Loucy (cell line): ENCODE measurements around the gene RUNX1.

ENCODE experiments used
- H2AFZ ChIP-seq: fragments of 200-600 bp; sonication (generic); 2 replicates; pipeline ENCODE4 v1.6.0; 2016; ENCODE audit warnings: antibody characterized with exemption, mild to moderate bottlenecking, low read length, moderate library complexity
- H3F3A ChIP-seq: fragments of 200-600 bp; 2 replicates; pipeline ENCODE4 v1.6.0; 2016; ENCODE audit warnings: antibody characterized with exemption, low read depth, mild to moderate bottlenecking
- H3K27me3 ChIP-seq: fragments of 200-600 bp; sonication (generic); 2 replicates; pipeline ENCODE4 v1.6.1; 2014; ENCODE audit warnings: low read length, mild to moderate bottlenecking; ENCODE audit not compliant: insufficient read depth, poor library complexity, severe bottlenecking
- H3K36me3 ChIP-seq: fragments of 200-600 bp; sonication (generic); 2 replicates; pipeline ENCODE4 v1.6.1; 2016; ENCODE audit warnings: low read length; ENCODE audit not compliant: insufficient read depth
- H3K4me1 ChIP-seq: fragments of 200-600 bp; sonication (generic); 2 replicates; pipeline ENCODE4 v1.5.1; 2014; ENCODE audit warnings: low read length, mild to moderate bottlenecking; ENCODE audit not compliant: insufficient read depth, poor library complexity, severe bottlenecking
- H3K4me2 ChIP-seq: fragments of 200-600 bp; sonication (generic); 2 replicates; pipeline ENCODE4 v1.6.0; 2014; ENCODE audit warnings: antibody characterized with exemption, low read length, low read depth, mild to moderate bottlenecking; ENCODE audit not compliant: poor library complexity, severe bottlenecking
- H3K4me3 ChIP-seq: fragments of 200-600 bp; sonication (generic); 2 replicates; pipeline ENCODE4 v1.5.1; 2014; ENCODE audit warnings: low read length, mild to moderate bottlenecking, mixed read lengths; ENCODE audit not compliant: poor library complexity, severe bottlenecking
- H3K79me2 ChIP-seq: fragments of 200-600 bp; sonication (generic); 2 replicates; pipeline ENCODE4 v1.6.1; 2014; ENCODE audit warnings: low read length; ENCODE audit not compliant: insufficient read depth
- H3K9ac ChIP-seq: fragments of 200-600 bp; sonication (generic); 2 replicates; pipeline ENCODE4 v1.6.0; 2014; ENCODE audit warnings: mild to moderate bottlenecking, low read depth, low read length, moderate library complexity; ENCODE audit not compliant: poor library complexity, severe bottlenecking
- H3K9me2 ChIP-seq: fragments of 200-600 bp; sonication (generic); replicated peaks from 2 replicates; pipeline ENCODE4 v1.6.1; 2016; ENCODE audit warnings: low read depth, low read length, mixed read lengths
- H3K9me3 ChIP-seq: fragments of 200-600 bp; sonication (generic); 2 replicates; pipeline ENCODE4 v1.6.1; 2014; ENCODE audit warnings: mild to moderate bottlenecking, antibody characterized with exemption, low read length, low read depth; ENCODE audit not compliant: insufficient read depth
- H4K20me1 ChIP-seq: fragments of 200-600 bp; sonication (generic); 2 replicates; pipeline ENCODE4 v1.6.0; 2014; ENCODE audit warnings: antibody characterized with exemption, low read length, mild to moderate bottlenecking; ENCODE audit not compliant: insufficient read depth, poor library complexity, severe bottlenecking
- EZH2phosphoT487 ChIP-seq: fragments of 200-600 bp; IDR thresholded peaks from 2 replicates; pipeline ENCODE4 v1.6.1; 2018; ENCODE audit warnings: antibody characterized with exemption, mild to moderate bottlenecking, moderate library complexity, borderline replicate concordance
- TF ChIP-seq, protein P1 (sequence below): fragments of 200-600 bp; sonication (generic); conservative IDR thresholded peaks from 2 replicates; pipeline ENCODE4 v1.5.1; 2014; ENCODE audit warnings: mild to moderate bottlenecking, antibody characterized with exemption, low read length

RUNX1 gene

GRCh38 chr21:34814529-34814951 is 234.6 kb downstream of the RUNX1 start:
- Histone ChIP-seq H2AFZ (no peak overlapping the region), H3K79me2 (peaks cover 15% of the 10 kb centered on the region; the same call in 1 of the 2 replicates), H3K36me3 (peaks cover 100% of the 10 kb centered on the region), H3F3A (no peaks in the 10 kb centered on the region), H4K20me1 (peaks cover 48% of the 10 kb centered on the region), H3K9ac (no peak overlapping the region), H3K4me1 (no peaks in the 10 kb centered on the region), H3K9me3 (no peaks in the 10 kb centered on the region), H3K27me3 (no peaks in the 10 kb centered on the region), H3K4me2 (no peak overlapping the region), H3K9me2 (no peaks in the 10 kb centered on the region), H3K4me3 (no peak overlapping the region)
- TF ChIP-seq EZH2phosphoT487 = no peak
- TF ChIP-seq, protein P1, sequence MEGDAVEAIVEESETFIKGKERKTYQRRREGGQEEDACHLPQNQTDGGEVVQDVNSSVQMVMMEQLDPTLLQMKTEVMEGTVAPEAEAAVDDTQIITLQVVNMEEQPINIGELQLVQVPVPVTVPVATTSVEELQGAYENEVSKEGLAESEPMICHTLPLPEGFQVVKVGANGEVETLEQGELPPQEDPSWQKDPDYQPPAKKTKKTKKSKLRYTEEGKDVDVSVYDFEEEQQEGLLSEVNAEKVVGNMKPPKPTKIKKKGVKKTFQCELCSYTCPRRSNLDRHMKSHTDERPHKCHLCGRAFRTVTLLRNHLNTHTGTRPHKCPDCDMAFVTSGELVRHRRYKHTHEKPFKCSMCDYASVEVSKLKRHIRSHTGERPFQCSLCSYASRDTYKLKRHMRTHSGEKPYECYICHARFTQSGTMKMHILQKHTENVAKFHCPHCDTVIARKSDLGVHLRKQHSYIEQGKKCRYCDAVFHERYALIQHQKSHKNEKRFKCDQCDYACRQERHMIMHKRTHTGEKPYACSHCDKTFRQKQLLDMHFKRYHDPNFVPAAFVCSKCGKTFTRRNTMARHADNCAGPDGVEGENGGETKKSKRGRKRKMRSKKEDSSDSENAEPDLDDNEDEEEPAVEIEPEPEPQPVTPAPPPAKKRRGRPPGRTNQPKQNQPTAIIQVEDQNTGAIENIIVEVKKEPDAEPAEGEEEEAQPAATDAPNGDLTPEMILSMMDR = no peak

GRCh38 chr21:34813266-34813894 is 235.7 kb downstream of the RUNX1 start:
- Histone ChIP-seq H3K9me2 (no peaks in the 10 kb centered on the region), H3K4me2 (no peak overlapping the region), H3F3A (no peaks in the 10 kb centered on the region), H3K4me3 (no peak overlapping the region), H3K4me1 (peaks cover 8% of the 10 kb centered on the region), H4K20me1 (peaks cover 37% of the 10 kb centered on the region), H3K9ac (no peak overlapping the region), H3K9me3 (no peaks in the 10 kb centered on the region), H3K27me3 (no peaks in the 10 kb centered on the region), H3K36me3 (peaks cover 100% of the 10 kb centered on the region), H2AFZ (no peak overlapping the region), H3K79me2 (peaks cover 11% of the 10 kb centered on the region; the same call in 1 of the 2 replicates)
- no peak for TF ChIP-seq EZH2phosphoT487
- TF ChIP-seq, protein P1 = no peak

DNA sequence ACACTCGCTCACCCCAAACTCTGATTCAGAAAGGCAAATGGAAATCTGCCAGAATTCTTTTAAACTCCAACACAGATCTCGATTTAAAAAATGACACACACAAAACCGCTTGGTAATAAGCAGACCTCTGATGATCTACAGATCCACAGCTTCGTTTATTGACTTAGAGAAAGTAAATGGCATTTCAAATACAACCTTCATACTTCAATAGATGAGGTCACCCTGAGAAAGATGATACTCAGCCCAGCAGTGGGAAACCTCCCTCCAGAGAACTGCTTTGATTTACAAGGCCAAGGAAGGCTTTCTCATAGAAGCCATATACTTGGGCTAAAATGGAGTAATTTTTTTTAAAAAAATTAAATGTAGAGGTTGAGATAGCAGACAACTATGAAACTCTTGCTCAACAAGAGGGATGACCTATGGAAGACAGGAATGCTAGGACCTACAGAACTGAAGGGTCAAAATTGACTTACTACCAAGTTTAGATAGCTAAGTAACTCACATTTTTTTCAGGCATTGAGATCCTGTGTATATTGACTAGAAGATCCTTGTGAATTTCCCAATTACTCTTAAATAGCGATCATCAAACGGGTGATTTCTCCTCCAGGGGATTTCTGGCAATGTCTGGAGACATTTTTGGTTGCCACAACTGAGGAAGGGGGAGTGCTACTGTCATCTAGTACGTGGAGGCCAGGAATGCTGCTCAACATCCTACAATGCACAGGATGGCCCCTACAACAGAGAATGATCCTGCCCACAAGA is 236.4 kb downstream of the RUNX1 start:
- H3K36me3 ChIP-seq = peaks cover 100% of the 10 kb centered on the region
- H3K9me2 ChIP-seq = no peaks in the 10 kb centered on the region
- H3F3A ChIP-seq = no peaks in the 10 kb centered on the region
- no peak overlapping the region for H2AFZ ChIP-seq
- H3K4me3 ChIP-seq = no peak overlapping the region
- H3K9ac ChIP-seq = no peak overlapping the region
- no peaks in the 10 kb centered on the region for H3K27me3 ChIP-seq
- peaks cover 36% of the 10 kb centered on the region for H4K20me1 ChIP-seq
- H3K4me2 ChIP-seq = no peak overlapping the region
- no peak for TF ChIP-seq EZH2phosphoT487
- TF ChIP-seq, protein P1 = no peak
- H3K9me3 ChIP-seq = no peaks in the 10 kb centered on the region
- H3K4me1 ChIP-seq = peaks cover 15% of the 10 kb centered on the region
- peaks cover 15% of the 10 kb centered on the region for H3K79me2 ChIP-seq
